Neuronal stem cell (in vitro differentiated cells): ENCODE data around the gene COA7.

Experiments used
- DNase-seq: peaks from one replicate; pipeline ENCODE4 v3.0.0-alpha.2; 2013; ENCODE audit warnings: low spot score
- H2AFZ ChIP-seq: one replicate; pipeline ENCODE4 v1.6.1; 2013; ENCODE audit warnings: mild to moderate bottlenecking, low read length, inconsistent platforms
- H2AK5ac ChIP-seq: 2 replicates; pipeline ENCODE4 v1.6.1; 2013; ENCODE audit warnings: low read depth, mild to moderate bottlenecking, inconsistent platforms, low read length, moderate library complexity, mixed read lengths
- H2BK120ac ChIP-seq: 2 replicates; pipeline ENCODE4 v1.6.1; 2013; ENCODE audit warnings: low read depth, mild to moderate bottlenecking, inconsistent platforms, low read length, moderate library complexity, mixed read lengths
- H2BK12ac ChIP-seq: one replicate; pipeline ENCODE4 v1.6.1; 2013; ENCODE audit warnings: low read length, inconsistent platforms
- H2BK15ac ChIP-seq: 2 replicates; pipeline ENCODE4 v1.6.1; 2013; ENCODE audit warnings: mild to moderate bottlenecking, low read length, inconsistent platforms, mixed read lengths
- H2BK5ac ChIP-seq: one replicate; pipeline ENCODE4 v1.6.1; 2013; ENCODE audit warnings: inconsistent platforms, mild to moderate bottlenecking, low read length, moderate library complexity
- H3K14ac ChIP-seq: one replicate; pipeline ENCODE4 v1.6.1; 2013; ENCODE audit warnings: low read length, inconsistent platforms
- H3K18ac ChIP-seq: 2 replicates; pipeline ENCODE4 v1.6.1; 2013; ENCODE audit warnings: low read length, inconsistent platforms
- H3K23ac ChIP-seq: 2 replicates; pipeline ENCODE4 v1.6.1; 2013; ENCODE audit warnings: low read depth, mild to moderate bottlenecking, mixed read lengths, low read length, inconsistent platforms; ENCODE audit not compliant: poor library complexity
- H3K27ac ChIP-seq: replicated peaks from 3 replicates; pipeline ENCODE4 v1.5.1; 2013; ENCODE audit warnings: low read length, inconsistent platforms
- H3K27me3 ChIP-seq, 3 experiments: 2 replicates each; pipeline ENCODE4 v1.6.1; 2013; ENCODE audit warnings: low read length in 3 of 3, mild to moderate bottlenecking in 2 of 3, inconsistent platforms in 1 of 3, low read depth in 1 of 3, mixed read lengths in 1 of 3, moderate library complexity in 1 of 3; ENCODE audit not compliant: control insufficient read depth in 3 of 3, insufficient read depth in 3 of 3
- H3K36me3 ChIP-seq, 2 donors: replicated peaks in 1 of 2; 2 replicates each; pipeline ENCODE4 v1.6.1; 2013; ENCODE audit warnings: low read length in 2 of 2; ENCODE audit not compliant: control insufficient read depth in 2 of 2, insufficient read depth in 2 of 2
- H3K4ac ChIP-seq: 2 replicates; pipeline ENCODE4 v1.6.1; 2013; ENCODE audit warnings: inconsistent platforms, mild to moderate bottlenecking, low read length, moderate library complexity
- H3K4me1 ChIP-seq, 2 donors: 1 replicate in 1 of 2; 2 replicates in 1 of 2; pipeline ENCODE4 v1.6.1; 2013; ENCODE audit warnings: low read length in 2 of 2, low read depth in 1 of 2; ENCODE audit not compliant: control insufficient read depth in 2 of 2, insufficient read depth in 1 of 2
- H3K4me2 ChIP-seq: one replicate; pipeline ENCODE4 v1.6.1; 2013; ENCODE audit warnings: mild to moderate bottlenecking, low read length, inconsistent platforms; ENCODE audit not compliant: insufficient read depth, poor library complexity, severe bottlenecking
- H3K4me3 ChIP-seq, 2 donors: 2 replicates each; pipeline ENCODE4 v1.5.1; 2013; ENCODE audit warnings: low read length in 2 of 2, mild to moderate bottlenecking in 2 of 2, inconsistent platforms in 1 of 2, moderate library complexity in 1 of 2
- H3K79me1 ChIP-seq: one replicate; pipeline ENCODE4 v1.6.1; 2013; ENCODE audit warnings: low read depth, mild to moderate bottlenecking, inconsistent platforms, low read length, moderate library complexity
- H3K9ac ChIP-seq: one replicate; pipeline ENCODE4 v1.6.1; 2013; ENCODE audit warnings: mild to moderate bottlenecking, low read depth, low read length, inconsistent platforms; ENCODE audit not compliant: poor library complexity
- H3K9me3 ChIP-seq, 2 donors: replicated peaks in 1 of 2; 2 replicates each; pipeline versions ENCODE3 to v1.6.1; 2013; ENCODE audit warnings: low read length in 2 of 2, mild to moderate bottlenecking in 2 of 2, inconsistent platforms in 1 of 2, low read depth in 1 of 2, mixed read lengths in 1 of 2, moderate library complexity in 1 of 2; ENCODE audit not compliant: control insufficient read depth in 2 of 2, insufficient read depth in 1 of 2
- H4K8ac ChIP-seq: one replicate; pipeline ENCODE4 v1.6.1; 2013; ENCODE audit warnings: low read depth, mild to moderate bottlenecking, inconsistent platforms, low read length, moderate library complexity
- H4K91ac ChIP-seq: one replicate; pipeline ENCODE4 v1.6.1; 2013; ENCODE audit warnings: low read length, low read depth, mild to moderate bottlenecking, inconsistent platforms; ENCODE audit not compliant: poor library complexity
- WGBS, 2 donors: extraction: QIAGEN DNeasy Blood & Tissue Kit; methylation state at CpG; one replicate each; pipeline ENCODE4 v1.1.7; 2013; ENCODE audit warnings: missing lambda C conversion rate in 2 of 2, mixed read lengths in 1 of 2; ENCODE audit not compliant: insufficient read length in 2 of 2, insufficient replicate concordance in 1 of 2; ENCODE audit errors: extremely low coverage in 2 of 2; 5-methylcytosine and 5-hydroxymethylcytosine counted together

The COA7 gene

DNA sequence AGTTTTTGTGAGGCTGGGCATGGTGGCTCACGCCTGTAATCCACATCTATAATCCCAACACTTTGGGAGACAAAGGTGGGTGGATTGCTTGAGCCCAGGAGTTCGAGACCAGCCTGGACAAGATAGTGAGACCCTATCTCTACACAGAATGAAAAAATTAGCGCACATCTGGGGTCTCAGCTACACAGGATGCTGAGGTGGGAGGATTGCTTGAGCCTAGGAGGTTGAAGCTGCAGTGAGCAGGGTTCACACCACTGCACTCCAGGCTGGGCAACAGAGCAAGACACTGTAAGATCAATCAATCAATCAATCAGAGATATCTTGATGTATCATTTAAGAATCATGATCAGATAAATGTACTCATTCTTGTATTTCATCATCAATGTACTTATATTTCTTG, 35.2 kb upstream of the COA7 start:
- Histone ChIP-seq H4K91ac (no peak overlapping the region), H3K9ac (no peak overlapping the region), H3K27me3 (no peaks in the 10 kb centered on the region), H2AK5ac (no peak overlapping the region), H3K27ac (no peak overlapping the region), H3K23ac (no peak overlapping the region), H3K4me2 (no peak overlapping the region), H3K18ac (no peak overlapping the region), H3K4me1 (peaks cover 0 to 4% of the 10 kb centered on the region in 2 donors), H2BK15ac (no peak overlapping the region), H2BK120ac (no peak overlapping the region), H2BK5ac (no peak overlapping the region), H3K79me1 (peaks cover 5% of the 10 kb centered on the region), H3K9me3 (no peaks in the 10 kb centered on the region), H3K4me3 (peak overlapping the region in 1 of 2 donors; percentile 22), H2AFZ (no peak overlapping the region), H2BK12ac (no peak overlapping the region), H4K8ac (no peak overlapping the region), H3K36me3 (peaks cover 2 to 17% of the 10 kb centered on the region in 2 donors), H3K4ac (no peak overlapping the region), H3K14ac (no peak overlapping the region)
- WGBS, 2 donors = no CpG with 5 or more reads among the region's 3 CpGs
- no peak for DNase-seq

DNA sequence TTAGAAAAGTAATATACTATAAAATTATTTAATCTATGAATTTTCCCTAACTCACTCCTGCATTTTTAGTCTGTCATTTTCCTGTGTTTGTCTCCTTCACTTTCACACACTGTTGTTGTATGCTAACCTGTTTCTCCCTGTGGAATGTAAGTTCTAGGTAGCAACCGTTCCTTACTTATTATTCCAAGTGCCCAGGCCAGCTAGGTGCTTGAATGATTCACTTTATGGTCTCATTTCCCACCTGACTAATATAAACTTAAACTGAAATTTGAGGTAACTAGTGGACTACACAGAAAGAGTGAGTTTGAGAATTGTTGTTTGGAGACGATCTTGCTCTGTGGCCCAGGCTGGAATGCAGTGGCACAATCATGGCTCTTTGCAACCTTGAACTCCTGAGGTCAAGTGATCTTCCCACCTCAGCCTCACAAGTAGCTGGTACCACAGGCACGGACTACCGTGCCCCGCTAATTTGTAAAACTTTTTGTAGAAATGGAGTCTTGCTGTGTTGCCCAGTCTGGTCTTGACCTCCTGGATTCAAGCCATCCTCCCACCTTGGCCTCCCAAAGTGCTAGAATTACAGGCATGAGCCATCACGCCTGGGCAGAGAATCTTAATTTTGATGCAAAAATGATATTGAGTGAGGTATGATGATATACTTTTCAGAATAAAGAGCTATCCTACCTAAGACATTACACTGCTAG, 30.0 kb upstream of the COA7 start:
- H2AK5ac ChIP-seq = no peak overlapping the region
- no peak overlapping the region for H3K4me2 ChIP-seq
- H4K8ac ChIP-seq = no peak overlapping the region
- no peaks in the 10 kb centered on the region for H3K9me3 ChIP-seq
- no peak overlapping the region for H3K23ac ChIP-seq
- no peak overlapping the region for H2AFZ ChIP-seq
- H3K36me3 ChIP-seq = peaks cover 0 to 17% of the 10 kb centered on the region in 2 donors
- no peak overlapping the region for H2BK15ac ChIP-seq
- no peak overlapping the region for H3K14ac ChIP-seq
- H3K27ac ChIP-seq = no peak overlapping the region
- WGBS, 2 donors = no CpG with 5 or more reads among the region's 6 CpGs
- H3K18ac ChIP-seq = no peak overlapping the region
- no peak for DNase-seq
- H3K4me1 ChIP-seq = peaks cover 3 to 4% of the 10 kb centered on the region in 2 donors
- no peak overlapping the region for H3K4me3 ChIP-seq
- no peak overlapping the region for H4K91ac ChIP-seq
- H3K9ac ChIP-seq = no peak overlapping the region
- H3K27me3 ChIP-seq = peaks cover 0 to 3% (median 0%) of the 10 kb centered on the region in 3 experiments
- no peak overlapping the region for H2BK5ac ChIP-seq
- H3K79me1 ChIP-seq = peaks cover 1% of the 10 kb centered on the region
- no peak overlapping the region for H2BK120ac ChIP-seq
- H2BK12ac ChIP-seq = no peak overlapping the region
- H3K4ac ChIP-seq = no peak overlapping the region

DNA sequence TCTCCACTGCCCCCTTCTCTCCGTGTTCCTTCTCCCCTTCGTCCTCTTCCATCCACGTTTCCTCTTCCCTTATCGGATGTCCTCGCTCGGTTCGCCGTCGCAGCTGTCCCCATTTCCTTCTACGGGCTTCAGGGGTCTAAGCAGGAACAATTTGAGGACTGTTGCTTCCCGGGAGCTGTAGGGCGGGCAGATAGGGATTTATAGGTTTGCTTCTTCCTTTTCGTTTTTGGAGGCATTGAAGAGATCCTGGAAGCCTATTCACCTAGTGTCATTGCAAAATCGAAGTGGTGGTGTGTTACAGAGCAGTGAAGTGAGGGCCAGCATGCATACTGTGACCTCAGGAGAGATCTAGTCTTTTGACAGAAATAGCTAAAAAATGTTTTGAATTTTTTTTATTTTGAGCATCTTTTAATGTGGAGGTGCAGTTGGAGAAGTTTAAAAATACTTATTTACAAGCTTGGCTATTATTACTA, 29.0 kb upstream of the COA7 start:
- no peak overlapping the region for H2BK5ac ChIP-seq
- H2BK12ac ChIP-seq = no peak overlapping the region
- peaks cover 0 to 3% (median 0%) of the 10 kb centered on the region in 3 experiments for H3K27me3 ChIP-seq
- no peak overlapping the region for H3K18ac ChIP-seq
- peak overlapping the region; percentile 73 for H3K9ac ChIP-seq
- no peak for DNase-seq
- no peak overlapping the region for H3K27ac ChIP-seq
- H2AFZ ChIP-seq = peak overlapping the region; percentile 97
- no peak overlapping the region for H4K91ac ChIP-seq
- H3K4me1 ChIP-seq = peaks cover 3 to 4% of the 10 kb centered on the region in 2 donors
- H3K36me3 ChIP-seq = peaks cover 0 to 15% of the 10 kb centered on the region in 2 donors
- no peak overlapping the region for H2AK5ac ChIP-seq
- H3K23ac ChIP-seq = no peak overlapping the region
- H4K8ac ChIP-seq = no peak overlapping the region
- no peak overlapping the region for H2BK120ac ChIP-seq
- peak overlapping the region; percentile 85 to 99 for H3K4me3 ChIP-seq
- no CpG with 5 or more reads among the region's 14 CpGs for WGBS, 2 donors
- H3K4me2 ChIP-seq = peak overlapping the region; percentile 82
- no peak overlapping the region for H2BK15ac ChIP-seq
- H3K14ac ChIP-seq = peak overlapping the region; percentile 48
- peaks cover 1% of the 10 kb centered on the region for H3K79me1 ChIP-seq
- no peak overlapping the region for H3K4ac ChIP-seq
- H3K9me3 ChIP-seq = no peaks in the 10 kb centered on the region

DNA sequence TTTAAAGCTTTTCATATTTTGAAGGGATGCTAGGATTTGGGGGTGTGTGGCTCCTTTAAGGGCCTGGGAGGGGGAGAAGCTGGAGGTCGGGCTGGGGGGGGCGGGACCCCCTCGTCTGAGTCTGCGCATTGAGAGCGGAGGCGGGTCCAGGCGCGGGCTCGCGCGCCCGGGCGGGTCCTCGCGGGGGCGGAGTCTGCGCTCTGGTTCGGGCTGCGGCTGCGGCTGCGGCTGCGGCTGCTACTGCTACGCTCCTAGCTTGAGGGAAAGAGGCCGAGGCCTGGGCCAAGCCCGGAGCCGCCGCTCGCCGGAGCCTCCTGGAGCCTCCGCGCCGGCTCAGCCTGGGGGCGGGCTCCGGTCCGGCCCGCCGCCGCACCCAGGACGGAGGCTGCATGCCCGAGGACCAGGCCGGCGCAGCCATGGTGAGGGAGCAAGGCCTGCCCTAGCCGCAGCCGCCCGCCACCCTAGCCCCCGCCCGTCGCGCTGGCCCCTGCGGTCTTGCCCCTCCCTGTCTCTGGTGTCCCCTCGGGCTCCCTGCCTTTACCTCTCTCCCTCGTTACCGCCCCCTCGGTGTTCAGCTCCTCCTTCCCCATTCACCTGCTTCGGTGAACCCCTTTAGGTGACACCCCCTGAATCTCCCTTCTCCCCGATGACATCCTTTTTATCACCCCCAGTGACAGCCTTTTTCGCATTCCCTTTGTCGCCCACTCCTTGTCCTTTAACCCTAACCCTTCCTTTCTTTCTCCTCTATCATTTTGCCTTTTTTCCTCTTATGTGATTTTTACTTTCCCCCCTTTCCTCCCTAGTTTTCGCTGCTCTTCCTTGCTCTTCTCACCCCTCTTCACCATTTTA, 28.3 kb upstream of the COA7 start, which contains the start of gene ZYG11B:
Gene ZYG11B, plus strand, starts transcription at position 189 of the 849 bp plus-strand sequence. Its CDS starts 201 bp downstream, at position 390.
- Histone ChIP-seq H2BK5ac (peak within 1 kb of the TSS; percentile 6), H3K4me1 (peaks cover 3 to 4% of the 10 kb centered on the region in 2 donors), H3K4me3 (peak within 1 kb of the TSS; percentile 85 to 99), H3K4me2 (peak within 1 kb of the TSS; percentile 82), H3K4ac (no peak within 1 kb of the TSS), H3K9me3 (no peaks in the 10 kb centered on the region), H2BK120ac (no peak within 1 kb of the TSS), H3K36me3 (peaks cover 0 to 9% of the 10 kb centered on the region in 2 donors), H2AK5ac (no peak within 1 kb of the TSS), H3K9ac (peak within 1 kb of the TSS; percentile 96), H3K18ac (peak within 1 kb of the TSS; percentile 89), H2BK15ac (no peak within 1 kb of the TSS), H4K91ac (no peak within 1 kb of the TSS), H3K23ac (peak within 1 kb of the TSS; percentile 76), H3K79me1 (peaks cover 1% of the 10 kb centered on the region), H2AFZ (peak within 1 kb of the TSS; percentile 97), H4K8ac (no peak within 1 kb of the TSS), H3K27me3 (peaks cover 0 to 3% (median 0%) of the 10 kb centered on the region in 3 experiments), H3K14ac (peak within 1 kb of the TSS; percentile 48), H3K27ac (peak within 1 kb of the TSS; percentile 86), H2BK12ac (no peak within 1 kb of the TSS)
- no CpG with 5 or more reads among the region's 59 CpGs for WGBS, 2 donors
- peak; percentile 85 for DNase-seq
